Activated effector memory CD4-positive, alpha-beta T cell treated with Interleukin-2 at 50 U/mL for 16 hours (primary cell): ENCODE measurements around the gene CACNB2.
"Not testable (repeated sequence)": the region's sequence is repeated elsewhere in the genome, so short reads cannot be mapped to it uniquely, and the experiment has no call there.

ENCODE experiments used
- DNase-seq: peaks from one replicate; pipeline ENCODE4 v3.0.0-alpha.2; 2020

CACNB2 gene

DNA sequence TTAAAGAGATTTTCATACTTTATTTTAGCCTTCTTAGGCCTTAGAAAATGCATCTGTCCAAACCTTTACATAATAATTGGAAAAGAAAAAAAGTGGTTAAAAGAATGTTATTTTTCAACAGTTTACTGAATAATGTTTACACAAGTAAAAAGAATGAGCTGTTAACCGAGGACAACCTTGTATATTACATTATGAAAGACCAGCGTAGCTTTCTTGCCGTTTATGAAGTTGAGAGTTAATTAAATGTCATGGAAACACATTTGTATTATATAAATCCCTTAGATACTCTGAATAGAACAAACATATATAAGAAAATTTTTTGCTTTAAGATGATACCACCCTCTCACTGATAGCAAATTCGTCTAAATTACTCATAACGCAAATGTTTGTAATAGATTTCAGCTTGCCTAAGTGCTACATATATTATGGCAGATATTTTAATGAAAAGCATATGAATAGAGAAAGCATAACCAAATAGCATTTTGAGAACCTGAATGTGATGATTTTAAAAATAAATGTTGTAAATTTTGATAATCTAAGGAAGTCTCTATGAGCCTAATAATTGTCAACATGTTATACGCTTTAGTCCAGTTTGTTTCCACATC lies 9.1 kb downstream of the CACNB2 start:
- DNase-seq, result no peak

DNA sequence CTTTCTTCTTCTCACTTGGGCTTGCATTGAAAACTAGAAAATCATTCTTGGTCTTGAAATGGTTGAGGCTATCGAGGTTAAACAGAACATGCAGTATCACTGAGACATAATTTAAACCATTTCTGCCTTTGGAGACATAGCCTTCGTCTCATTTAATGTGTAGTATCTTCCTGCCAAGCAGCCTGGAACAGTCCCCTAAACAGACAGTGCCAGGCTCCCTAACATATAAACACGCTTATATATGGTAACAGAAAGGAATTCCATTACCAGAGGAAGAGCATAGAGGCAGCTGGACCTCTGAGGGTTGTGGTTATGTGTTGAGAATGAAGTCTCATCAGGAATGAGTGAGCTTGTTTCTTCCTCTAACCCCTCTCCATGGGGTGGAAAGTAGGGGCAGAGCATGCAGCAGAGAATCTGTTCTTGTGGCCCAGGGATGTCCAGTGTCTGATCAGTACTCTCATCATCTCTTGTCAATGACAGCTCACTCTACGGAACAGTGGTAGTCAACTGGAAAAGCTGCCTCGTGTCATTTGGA lies 11.2 kb downstream of the CACNB2 start:
- DNase-seq, result no peak

DNA sequence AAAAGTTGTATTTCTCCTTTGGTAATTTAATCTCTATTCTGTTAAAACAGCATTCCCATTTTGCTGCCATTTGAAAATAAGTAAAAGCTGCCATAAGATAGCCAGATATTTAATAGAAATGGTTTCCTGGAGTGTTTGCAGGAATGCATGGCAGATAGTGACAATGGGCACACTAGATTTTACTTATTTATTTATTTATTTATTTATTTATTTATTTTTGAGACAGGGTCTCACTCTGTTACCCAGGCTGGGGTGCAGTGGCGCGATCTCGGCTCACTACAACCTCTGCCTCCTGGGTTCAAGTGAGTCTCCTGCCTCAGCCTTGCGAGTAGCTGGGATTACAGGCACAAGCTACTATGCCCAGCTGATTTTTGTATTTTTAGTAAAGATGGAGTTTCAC lies 13.2 kb downstream of the CACNB2 start:
- not testable (repeated sequence) for DNase-seq

DNA sequence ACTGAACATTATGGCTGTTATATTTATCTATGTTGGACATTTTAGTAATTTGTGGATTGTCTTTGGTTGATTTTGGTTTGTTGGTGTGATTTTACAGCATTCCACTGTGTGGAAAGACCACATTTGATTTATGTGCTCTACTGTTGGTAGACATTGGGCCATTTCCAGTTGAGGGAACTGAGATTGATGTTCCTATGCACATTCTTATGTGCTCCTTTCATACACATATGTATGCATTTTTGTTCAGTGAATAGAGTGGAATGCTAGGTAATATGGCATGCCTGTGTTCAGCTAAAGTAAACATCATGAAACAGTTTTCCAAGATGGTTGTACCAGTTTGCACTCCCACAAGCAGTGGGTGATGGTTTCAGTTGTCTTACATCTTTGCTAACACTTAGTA lies 15.1 kb downstream of the CACNB2 start:
- DNase-seq, result no peak

DNA sequence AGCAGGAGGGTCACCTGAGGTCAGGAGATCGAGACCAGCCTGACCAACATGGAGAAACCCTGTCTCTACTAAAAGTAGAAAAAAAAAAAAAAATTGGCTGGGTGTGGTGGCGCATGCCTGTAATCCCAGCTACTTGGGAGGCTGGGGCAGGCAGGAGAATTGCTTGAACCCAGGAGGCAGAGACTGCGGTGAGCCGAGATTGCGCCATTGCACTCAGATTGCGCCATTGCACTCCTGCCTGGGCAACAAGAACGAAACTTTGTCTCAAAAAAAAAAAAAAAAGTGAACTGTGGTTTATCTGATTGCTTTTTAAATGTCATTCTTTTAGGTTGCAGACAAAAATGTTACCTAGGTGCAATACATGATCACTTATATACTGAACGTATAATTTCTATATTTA lies 16.6 kb downstream of the CACNB2 start:
- not testable (repeated sequence) for DNase-seq

DNA sequence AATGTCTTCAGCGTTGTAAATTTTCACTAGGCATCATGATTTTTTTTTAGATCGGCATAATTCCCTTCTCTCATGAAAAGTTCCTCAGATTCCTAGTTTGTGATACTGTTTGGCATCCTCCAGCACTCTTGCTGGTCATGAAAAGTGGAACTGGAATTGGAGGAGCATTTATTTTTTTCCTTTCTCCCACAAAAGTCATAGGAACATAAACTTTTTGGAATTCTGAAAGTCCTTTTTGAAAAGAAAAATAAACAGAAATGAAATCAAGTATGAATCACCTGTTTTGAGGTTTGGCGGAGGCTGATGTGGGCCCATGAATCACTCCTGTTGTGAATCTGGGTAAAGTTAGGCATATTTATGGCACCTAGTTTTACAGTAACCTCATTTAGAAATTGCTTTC lies 17.7 kb downstream of the CACNB2 start:
- no peak for DNase-seq

DNA sequence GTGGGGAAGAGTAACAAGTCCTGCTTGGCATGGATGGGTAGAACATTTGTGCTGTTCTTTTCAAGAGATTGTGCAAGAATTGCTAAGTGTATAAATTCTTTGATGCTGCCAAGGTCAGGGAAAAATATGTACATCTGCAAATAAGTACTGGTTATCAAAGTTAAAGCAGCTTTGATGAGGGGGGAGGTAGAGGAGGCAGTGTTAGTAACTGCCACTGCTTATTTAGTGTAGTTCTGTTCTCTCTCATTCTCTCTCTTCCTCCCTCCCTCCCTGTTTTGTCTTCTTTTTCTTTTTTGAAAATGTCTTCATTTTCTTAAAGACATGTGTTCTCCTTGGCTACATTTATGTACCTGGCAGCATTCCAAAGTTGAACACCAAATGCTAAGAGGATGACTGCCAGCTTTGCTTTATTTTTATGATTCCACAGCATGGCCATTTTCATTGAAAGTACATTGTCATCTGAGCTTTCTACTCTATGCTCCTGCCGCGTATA lies 18.6 kb downstream of the CACNB2 start:
- DNase-seq, result no peak

DNA sequence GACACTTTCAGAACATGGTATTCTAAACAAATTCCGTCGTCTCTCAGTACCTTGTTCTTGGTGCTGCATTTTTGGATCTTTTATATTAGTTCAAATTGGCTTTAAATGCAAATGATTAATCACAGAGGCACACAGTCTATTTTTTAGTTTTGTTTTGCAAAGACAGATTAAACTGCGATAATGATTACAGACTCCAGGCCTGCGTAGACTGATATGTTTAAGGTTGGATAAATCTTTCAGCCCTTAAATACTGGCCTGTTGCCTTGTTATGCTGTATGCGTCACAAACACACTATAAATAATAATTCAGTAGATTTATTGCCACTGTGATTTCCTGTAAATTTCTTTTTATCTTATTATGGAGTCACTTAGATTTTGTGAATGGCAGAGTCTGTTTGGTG lies 19.3 kb downstream of the CACNB2 start:
- DNase-seq, result no peak

DNA sequence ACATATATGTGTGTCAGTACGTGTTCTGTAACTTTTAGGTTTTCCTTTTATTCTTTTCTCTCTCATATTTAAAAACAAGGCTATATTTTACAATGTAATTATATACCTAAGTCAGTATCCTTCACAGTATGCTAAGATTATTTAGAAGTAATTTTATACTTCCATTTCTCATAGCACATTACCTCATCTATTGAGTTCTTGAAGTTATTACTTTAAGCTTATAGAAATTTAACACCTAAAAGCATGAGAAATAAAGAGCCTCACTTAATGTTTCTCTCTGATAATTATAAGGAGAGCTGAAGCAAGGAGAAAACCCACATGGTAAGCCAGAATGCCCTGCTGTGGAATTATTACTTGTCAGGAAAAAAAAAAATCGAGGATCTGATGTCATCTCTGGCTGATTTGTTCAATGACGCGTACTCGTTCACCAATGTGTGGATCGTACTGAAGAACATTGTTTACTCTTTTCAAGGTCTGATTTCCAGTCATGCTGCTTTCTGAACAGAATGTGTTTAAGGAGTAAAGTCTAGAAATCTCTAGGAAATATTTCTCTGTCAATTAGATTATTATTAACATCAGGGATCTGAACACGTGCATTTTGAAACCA lies 21.9 kb downstream of the CACNB2 start:
- no peak for DNase-seq

DNA sequence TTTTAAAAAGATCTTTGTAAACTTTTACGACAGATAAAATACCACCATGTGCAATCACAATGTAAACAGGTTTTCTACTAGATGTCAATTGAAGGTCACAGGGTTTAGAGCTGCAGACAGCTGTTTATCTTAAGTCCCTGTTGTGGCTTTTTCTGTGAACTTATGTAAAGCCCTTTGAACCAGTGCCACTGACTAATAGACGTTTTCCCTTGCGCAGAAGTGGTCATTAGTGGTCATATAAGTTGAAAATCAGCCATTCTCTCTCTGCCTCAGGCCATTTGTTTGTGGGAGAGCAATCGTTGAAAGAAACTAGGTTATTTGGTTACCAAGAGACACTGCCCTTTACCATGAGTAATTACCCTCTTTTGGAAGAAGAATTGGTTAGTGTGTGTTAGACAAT lies 23.9 kb downstream of the CACNB2 start:
- DNase-seq, result no peak

DNA sequence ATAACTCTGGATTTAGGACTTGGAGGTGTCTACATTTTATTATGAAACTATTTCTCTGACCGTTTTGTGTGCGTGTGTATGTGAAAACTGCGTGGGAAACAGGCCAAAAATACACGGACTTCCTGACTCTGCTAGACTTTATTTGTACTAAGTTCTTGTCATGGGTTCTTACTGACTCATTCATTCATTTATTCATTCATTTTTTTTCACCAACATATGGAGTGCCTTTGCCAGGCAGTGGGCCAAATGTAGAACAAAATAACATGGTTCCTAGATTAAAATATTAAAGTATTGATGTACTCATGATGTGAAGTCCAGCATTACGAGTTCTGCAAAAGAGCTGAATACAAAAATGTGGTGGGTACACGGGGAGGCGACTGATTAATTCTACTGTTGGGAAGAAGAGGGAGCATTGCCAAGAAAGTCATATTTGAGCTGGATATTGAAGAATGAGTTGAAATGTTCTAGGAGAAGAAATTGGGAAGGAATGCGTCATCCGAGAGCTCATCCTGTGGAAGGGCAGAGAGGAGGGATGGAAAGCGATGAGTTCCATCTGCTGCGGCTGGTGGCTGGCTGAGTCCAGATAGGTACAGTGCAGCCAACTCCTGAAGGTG lies 24.6 kb downstream of the CACNB2 start:
- DNase-seq, result no peak

DNA sequence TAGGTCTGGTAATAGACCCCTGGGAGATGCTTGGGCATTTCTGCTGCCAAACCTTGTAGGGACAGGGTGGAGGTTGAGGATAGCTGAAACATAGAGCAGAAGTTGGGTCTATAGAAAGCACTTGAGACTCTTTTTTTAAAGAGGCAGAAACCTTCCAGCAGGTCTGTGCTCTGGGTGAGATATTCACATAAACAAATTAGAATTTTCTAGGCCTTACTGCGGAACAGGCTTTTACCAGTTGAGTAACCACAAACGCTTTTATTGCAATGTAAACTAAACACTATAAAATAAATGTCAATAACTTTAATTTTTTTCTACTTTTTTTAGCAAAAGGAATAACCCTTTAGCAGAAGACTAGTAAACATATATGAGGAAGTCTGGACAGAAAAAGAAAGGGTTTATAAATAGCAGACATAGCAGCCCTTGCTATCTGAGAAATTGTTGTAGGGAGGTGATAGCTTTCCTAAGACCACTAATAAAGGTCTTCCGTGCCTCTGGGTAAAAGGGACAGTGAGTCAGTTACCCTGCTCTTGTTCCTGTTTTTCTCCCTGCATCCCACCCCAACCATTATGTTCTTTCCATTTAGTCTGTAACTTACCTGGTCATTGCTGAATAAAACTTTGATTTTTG lies 38.7 kb downstream of the CACNB2 start:
- DNase-seq, result no peak

DNA sequence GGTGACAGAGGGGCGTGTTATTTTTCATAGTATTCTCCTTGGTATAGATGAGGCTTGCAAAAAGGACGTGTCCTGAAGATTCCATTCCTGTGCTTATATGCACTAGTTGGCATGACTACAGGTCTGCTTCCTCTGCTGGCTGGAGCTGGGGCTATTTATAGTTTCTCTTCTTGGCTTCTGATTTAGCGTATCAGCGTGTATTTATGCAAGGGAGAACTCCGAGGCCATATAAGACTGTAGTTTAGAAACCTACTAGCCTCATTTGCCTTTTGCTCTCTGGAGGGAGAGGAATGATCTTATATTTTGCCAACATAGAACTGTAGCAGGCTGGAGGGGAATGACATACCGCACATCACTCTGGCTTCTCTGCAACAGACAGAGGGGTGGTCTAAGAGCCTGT lies 39.7 kb downstream of the CACNB2 start:
- DNase-seq, result no peak

DNA sequence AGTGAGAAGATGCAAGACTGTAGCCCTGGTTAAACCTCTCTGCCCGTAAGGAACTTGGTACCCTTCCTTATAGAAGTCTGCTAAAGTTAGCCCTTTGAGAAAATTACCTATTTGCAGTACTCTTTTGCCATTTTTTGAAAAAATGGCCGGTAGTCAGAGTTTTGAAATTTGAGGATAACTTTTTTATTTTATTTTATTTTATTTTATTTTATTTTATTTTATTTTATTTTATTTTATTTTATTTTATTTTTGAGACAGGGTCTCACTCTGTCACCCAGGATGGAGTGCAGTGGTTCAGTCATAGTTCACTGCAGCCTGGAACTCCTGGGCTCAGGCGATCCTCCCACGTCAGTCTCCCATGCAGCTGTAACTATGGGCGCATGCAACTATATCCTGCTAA lies 41.2 kb downstream of the CACNB2 start:
- DNase-seq, result not testable (repeated sequence)

DNA sequence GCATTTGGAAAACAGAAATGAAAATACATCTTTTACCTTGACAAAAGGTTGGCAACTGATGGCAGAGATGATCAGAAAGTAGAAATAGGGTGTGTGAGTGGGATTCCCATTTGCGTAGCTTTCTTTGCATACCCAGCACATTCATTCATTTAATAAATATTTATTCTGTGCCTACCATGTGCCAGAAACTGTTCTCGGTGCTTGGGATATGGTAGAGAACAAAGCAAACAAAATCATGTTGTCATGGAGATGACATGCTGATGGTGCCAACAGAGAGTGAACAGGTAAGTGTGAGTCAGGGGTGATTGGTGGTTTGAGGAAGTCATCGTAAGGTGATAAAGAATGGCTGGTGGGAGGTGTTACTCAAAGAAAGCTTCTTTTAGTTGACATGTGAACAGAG lies 45.4 kb downstream of the CACNB2 start:
- no peak for DNase-seq

DNA sequence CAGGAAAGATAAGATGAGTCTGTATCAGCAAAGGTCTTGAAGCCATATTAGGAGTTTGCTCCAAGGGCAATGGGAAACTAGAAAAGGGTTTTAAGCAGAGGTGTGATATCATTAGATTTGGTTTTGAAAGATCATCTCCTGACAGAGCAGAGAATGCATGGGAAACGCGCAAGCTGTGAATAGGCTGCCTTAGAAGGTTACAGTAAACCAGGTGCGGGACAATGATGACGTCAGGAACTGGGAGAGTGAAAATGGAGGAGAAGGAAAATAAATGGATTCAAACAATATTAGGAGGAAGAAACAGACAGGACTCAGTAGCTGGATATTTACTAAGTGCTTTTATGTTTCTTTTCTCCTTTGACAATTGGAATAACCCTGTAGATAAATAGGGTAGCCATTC lies 50.6 kb downstream of the CACNB2 start:
- no peak for DNase-seq

DNA sequence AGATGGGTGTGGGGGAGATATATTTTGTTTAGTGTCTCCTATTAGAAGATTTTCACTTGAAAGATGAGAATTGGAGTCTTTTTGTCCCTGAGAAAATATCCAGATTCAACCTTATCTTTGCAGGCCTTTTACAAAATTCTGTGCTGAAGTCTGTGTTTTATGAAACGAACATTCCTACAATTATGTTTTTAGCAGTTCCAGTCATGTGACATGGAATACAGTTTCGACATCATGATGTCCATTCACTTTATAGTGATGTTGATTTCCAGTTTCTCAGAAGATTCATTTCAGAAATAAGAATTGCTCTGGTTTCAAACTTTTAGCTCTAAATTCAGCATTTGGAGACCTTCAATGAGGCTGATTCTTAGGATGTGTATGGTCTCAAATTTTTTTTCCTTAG lies 54.4 kb downstream of the CACNB2 start:
- DNase-seq, result no peak

DNA sequence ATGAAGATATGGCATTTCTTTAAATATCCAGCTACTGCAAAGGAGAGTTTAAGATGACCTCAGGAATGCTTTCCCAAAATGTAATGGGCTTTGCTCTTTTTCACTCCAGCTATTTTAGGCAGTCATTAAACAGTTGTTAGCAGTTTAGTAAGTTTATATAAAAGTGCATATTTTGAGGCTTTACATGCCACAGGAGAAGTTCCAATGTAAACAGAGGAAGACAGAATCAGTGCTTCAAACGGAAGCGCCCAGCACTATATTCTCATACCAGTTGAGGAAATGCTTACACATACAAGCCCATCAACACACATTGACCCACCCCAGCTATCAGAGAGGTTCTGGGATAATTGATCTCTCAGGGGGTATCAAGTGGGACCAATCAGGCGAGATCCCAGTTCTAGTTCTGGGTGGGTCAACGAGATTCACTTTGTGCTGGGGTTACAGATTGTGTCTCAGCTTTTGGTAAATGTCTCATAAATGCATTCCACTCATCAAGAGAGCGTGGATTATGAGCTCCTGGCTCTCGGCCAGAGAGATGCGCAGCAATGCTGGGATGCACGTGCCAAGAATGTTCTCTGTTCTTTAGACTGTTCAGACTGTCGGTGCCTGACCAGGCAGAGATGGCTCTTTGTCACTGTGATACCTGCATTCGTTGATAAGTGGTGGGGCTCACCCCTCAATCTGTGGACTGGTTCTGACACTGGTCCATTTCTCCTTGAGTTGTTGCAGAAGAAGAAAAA lies 55.0 kb downstream of the CACNB2 start:
- DNase-seq, result no peak

DNA sequence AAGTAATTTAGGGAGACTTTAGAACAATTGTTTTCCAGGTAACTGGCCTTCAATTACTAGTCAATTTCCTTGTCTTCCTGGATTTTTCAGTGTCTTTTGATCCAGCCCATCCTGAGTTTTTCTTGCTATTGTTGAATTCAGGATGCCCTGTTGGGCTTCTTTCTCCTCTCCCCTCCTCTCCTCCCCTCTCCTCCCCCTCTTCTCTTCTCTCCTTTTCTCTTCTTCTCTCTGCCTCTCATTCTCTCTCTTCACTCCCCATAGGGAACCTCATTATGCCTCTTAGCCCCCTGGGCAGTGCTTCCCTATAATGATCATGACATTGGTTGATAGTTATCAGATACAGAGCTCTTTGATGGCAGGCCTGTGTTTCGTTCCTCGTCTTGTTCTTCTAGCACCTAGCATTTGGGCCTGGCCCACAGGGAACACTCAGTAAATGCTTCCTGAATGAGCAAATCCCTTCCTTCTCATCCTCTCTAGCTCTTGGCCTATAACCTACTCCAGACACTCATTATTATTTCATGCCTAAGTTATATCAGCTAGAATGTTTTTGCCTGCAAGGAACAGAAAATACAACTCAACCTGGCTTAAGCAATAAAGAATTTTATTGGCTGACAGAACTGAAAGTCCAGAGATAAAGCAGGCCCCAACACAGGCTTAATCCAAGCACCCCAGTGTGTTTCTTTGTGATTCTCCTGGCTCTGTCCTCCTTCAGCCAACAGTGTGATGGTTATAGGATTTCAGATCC lies 56.8 kb downstream of the CACNB2 start:
- DNase-seq, result no peak

DNA sequence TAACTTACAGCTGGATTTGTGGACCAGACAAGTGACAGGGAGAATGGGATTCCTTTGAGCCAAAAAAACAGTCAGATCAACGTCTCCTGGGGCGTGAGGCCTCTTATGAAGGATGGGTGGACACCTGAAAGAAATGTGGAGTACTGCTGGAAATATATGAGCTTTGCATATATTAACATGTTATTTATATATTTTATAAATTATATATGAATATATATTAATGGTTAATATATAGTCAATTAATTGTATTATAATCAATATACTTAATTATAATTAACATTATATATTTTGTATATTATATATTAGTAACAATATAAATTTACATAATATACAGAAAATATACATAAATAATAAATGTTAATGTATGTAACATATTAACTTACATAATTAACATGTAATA lies 57.5 kb downstream of the CACNB2 start:
- no peak for DNase-seq

DNA sequence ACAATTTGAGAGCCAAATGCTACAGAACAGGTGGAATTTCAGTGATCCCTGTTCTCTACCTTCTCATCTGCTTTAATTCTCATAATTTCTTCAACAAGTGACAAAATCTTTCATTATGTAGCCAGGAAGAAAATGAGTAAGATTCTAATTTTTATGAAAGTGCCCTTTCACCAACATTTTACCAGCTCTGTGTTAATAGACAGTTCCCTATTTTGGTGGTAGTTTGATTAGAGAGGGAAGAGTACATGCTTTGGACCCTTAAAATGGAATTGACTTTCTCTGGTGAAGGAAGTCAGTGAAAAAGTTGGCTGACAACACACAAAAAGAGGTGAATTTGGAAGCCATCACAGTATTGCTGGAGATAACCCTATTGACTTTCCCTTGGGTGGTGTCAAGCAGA lies 61.7 kb downstream of the CACNB2 start:
- no peak for DNase-seq

DNA sequence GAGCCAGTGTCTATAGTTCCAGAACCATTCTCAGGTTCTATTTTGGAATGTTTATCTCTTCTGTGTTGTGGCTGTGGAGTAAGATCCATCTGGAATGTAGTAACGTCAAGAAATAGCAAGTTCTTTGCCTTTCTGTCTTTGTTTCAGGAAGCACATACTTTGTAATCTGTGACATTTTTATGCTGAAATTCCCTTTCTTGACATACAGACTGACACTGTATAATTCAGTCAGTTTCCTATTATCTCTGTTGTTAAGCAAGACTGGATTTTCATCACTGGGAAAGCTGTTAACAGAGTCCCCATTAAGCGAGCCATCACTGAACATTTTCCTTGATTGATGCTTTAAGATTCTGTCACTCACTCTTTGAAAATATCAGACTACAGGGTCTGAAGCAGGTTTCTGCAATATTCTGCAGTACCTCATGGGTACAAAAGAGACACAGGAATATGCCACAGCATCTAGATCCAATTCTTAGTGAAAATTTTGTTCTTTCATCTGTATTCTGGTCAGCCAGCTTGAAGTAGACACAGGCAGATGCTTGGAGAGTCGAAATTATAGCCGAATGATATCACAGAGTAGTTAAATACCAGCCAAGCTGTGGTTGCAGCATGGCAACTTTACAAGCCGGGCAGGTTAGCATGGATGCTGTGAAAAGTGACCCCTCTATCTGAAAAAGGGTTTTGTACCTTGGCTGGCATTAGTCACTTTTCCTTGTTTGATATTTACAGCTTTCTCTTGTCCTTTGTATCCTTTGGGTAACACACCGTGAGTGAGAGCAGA lies 62.6 kb downstream of the CACNB2 start:
- no peak for DNase-seq
